Retina (tissue), 1 donor: Measurements from ENCODE around the gene ZNF428.

Source experiments
- DNase-seq: peaks from one replicate; pipeline ENCODE4 v3.0.0-alpha.2; 2016

The ZNF428 gene

GRCh38 chr19:43561139-43561970 is 58.1 kb downstream of the ZNF428 start:
- no peak for DNase-seq

GRCh38 chr19:43560687-43561086 is 58.7 kb downstream of the ZNF428 start:
- DNase-seq = no peak
